H1 (cell line): Measurements from ENCODE around the gene ELOVL5. TPM values are rescaled to one million over a fixed set of nuclear protein-coding genes. Genes with fewer than 3 reads are reported as not detected.
"Not testable (repeated sequence)": the region's sequence is repeated elsewhere in the genome, so short reads cannot be mapped to it uniquely, and the experiment has no call there.

Experiments
- CTCF ChIA-PET: fragments of 300-600 bp; sonication (Branson Sonifier 250); formaldehyde crosslinking; loops from one replicate; lab custom pipeline; 2021; ENCODE audit not compliant: partially characterized antibody; lab: Charles Lee
- POLR2A ChIA-PET: fragments of 300-600 bp; sonication (Branson Sonifier 250); formaldehyde crosslinking; loops from one replicate; lab custom pipeline; 2021; ENCODE audit warnings: inconsistent platforms; ENCODE audit not compliant: partially characterized antibody; lab: Charles Lee
- DNase-seq, 2 experiments: peaks; one replicate each; pipeline versions ENCODE4 v3.0.0 to v3.0.0-alpha.2; 2010 to 2022; ENCODE audit warnings: low spot score in 2 of 2, low read depth in 1 of 2, mixed read lengths in 1 of 2
- FAIRE-seq: peaks from 2 replicates; lab custom pipeline; 2011; peaks lifted over from hg19 to GRCh38; lab: Jason Lieb, UNC
- H2AFZ ChIP-seq: 2 replicates; pipeline ENCODE4 v1.8.1; 2012; ENCODE audit warnings: low read length, inconsistent platforms
- H2AK5ac ChIP-seq: 2 replicates; pipeline ENCODE4 v1.6.1; 2013; ENCODE audit warnings: low read depth, low read length
- H2BK120ac ChIP-seq: replicated peaks from 2 replicates; pipeline ENCODE3; 2013; ENCODE audit warnings: low read depth, low read length, inconsistent platforms
- H2BK12ac ChIP-seq: 2 replicates; pipeline ENCODE4 v1.6.1; 2013; ENCODE audit warnings: low read depth, low read length
- H2BK15ac ChIP-seq: 2 replicates; pipeline ENCODE4 v1.6.1; 2013; ENCODE audit warnings: low read length
- H2BK20ac ChIP-seq: 2 replicates; pipeline ENCODE4 v1.6.1; 2013; ENCODE audit warnings: low read length
- H2BK5ac ChIP-seq: 2 replicates; pipeline ENCODE4 v1.6.1; 2013; ENCODE audit warnings: low read depth, low read length
- H3K14ac ChIP-seq: 2 replicates; pipeline ENCODE4 v1.6.1; 2013; ENCODE audit warnings: inconsistent platforms; ENCODE audit not compliant: insufficient read length
- H3K18ac ChIP-seq: 2 replicates; pipeline ENCODE4 v1.6.1; 2013; ENCODE audit warnings: low read length; ENCODE audit errors: extremely low read depth
- H3K23ac ChIP-seq: 2 replicates; pipeline ENCODE4 v1.6.1; 2013; ENCODE audit warnings: inconsistent platforms; ENCODE audit not compliant: insufficient read length
- H3K23me2 ChIP-seq: 2 replicates; pipeline ENCODE4 v1.6.1; 2013; ENCODE audit warnings: low read depth, low read length
- H3K27ac ChIP-seq: 2 replicates; pipeline ENCODE4 v1.6.1; 2011; ENCODE audit warnings: low read depth, low read length, inconsistent platforms
- H3K27me3 ChIP-seq, 4 experiments: replicated peaks in 1 of 4; 1 replicate in 1 of 4; 2 replicates in 3 of 4; pipeline versions ENCODE4 v1.6.1 to v1.8.1; 2011 to 2013; ENCODE audit warnings: low read length in 3 of 4, mild to moderate bottlenecking in 3 of 4, inconsistent platforms in 2 of 4, mixed read lengths in 2 of 4, moderate library complexity in 1 of 4; ENCODE audit not compliant: control insufficient read depth in 3 of 4, insufficient read depth in 3 of 4; ENCODE audit errors: extremely low read depth in 1 of 4
- H3K36me3 ChIP-seq, 4 experiments: 2 replicates each; pipeline versions ENCODE4 v1.6.1 to v1.8.1; 2011 to 2013; ENCODE audit warnings: mild to moderate bottlenecking in 4 of 4, low read length in 3 of 4, moderate library complexity in 2 of 4, control low read depth in 1 of 4, inconsistent platforms in 1 of 4; ENCODE audit not compliant: insufficient read depth in 4 of 4, control insufficient read depth in 2 of 4
- H3K4ac ChIP-seq: replicated peaks from 2 replicates; pipeline ENCODE3; 2013; ENCODE audit warnings: low read length, low read depth, mixed read lengths, inconsistent platforms; ENCODE audit not compliant: insufficient read length
- H3K4me1 ChIP-seq, 4 experiments: replicated peaks in 1 of 4; 1 replicate in 1 of 4; 2 replicates in 3 of 4; pipeline versions ENCODE4 v1.6.1 to v1.8.1; 2011 to 2013; ENCODE audit warnings: low read length in 3 of 4, inconsistent platforms in 2 of 4, mixed read lengths in 1 of 4; ENCODE audit not compliant: insufficient read depth in 4 of 4, control insufficient read depth in 3 of 4
- H3K4me2 ChIP-seq, 2 experiments: 2 replicates each; pipeline versions ENCODE4 v1.6.1 to v1.8.1; 2011 to 2013; ENCODE audit warnings: low read depth in 2 of 2, low read length in 2 of 2, control low read depth in 1 of 2, inconsistent platforms in 1 of 2, mild to moderate bottlenecking in 1 of 2; ENCODE audit not compliant: insufficient read depth in 1 of 2
- H3K4me3 ChIP-seq, 4 experiments: fragments of 200-600, 300-600 bp in 1 of 4; sonication (generic), shearing (Covaris generic), sonication (Bioruptor Twin) in 1 of 4; 2 replicates each; pipeline versions ENCODE4 v1.5.1 to v1.8.1; 2011 to 2016; ENCODE audit warnings: low read length in 4 of 4, low read depth in 3 of 4, control low read depth in 2 of 4, inconsistent platforms in 2 of 4, mild to moderate bottlenecking in 2 of 4, mixed read lengths in 1 of 4, moderate library complexity in 1 of 4; ENCODE audit not compliant: insufficient read depth in 2 of 4; ENCODE audit errors: extremely low read depth in 1 of 4
- H3K56ac ChIP-seq: replicated peaks from 2 replicates; pipeline ENCODE3; 2013; ENCODE audit warnings: low read depth, mild to moderate bottlenecking, mixed read lengths, low read length, inconsistent platforms; ENCODE audit not compliant: insufficient read length
- H3K79me1 ChIP-seq: 2 replicates; pipeline ENCODE4 v1.6.1; 2013; ENCODE audit warnings: low read depth, low read length, control low read depth
- H3K79me2 ChIP-seq, 2 experiments: 2 replicates each; pipeline versions ENCODE4 v1.6.1 to v1.8.1; 2012 to 2013; ENCODE audit warnings: low read length in 2 of 2, mild to moderate bottlenecking in 2 of 2, inconsistent platforms in 1 of 2; ENCODE audit not compliant: insufficient read depth in 2 of 2, control insufficient read depth in 1 of 2
- H3K9ac ChIP-seq, 4 experiments: replicated peaks in 1 of 4; 1 replicate in 1 of 4; 2 replicates in 3 of 4; pipeline versions ENCODE4 v1.6.1 to v1.8.1; 2011 to 2013; ENCODE audit warnings: low read depth in 3 of 4, low read length in 3 of 4, control low read depth in 2 of 4, mild to moderate bottlenecking in 2 of 4, moderate library complexity in 2 of 4, inconsistent platforms in 1 of 4; ENCODE audit errors: extremely low read depth in 1 of 4
- H3K9me3 ChIP-seq, 2 experiments: 2 replicates each; pipeline versions ENCODE4 v1.6.1 to v1.8.1; 2012 to 2013; ENCODE audit warnings: mild to moderate bottlenecking in 2 of 2, moderate library complexity in 2 of 2, control low read depth in 1 of 2, inconsistent platforms in 1 of 2, low read depth in 1 of 2, low read length in 1 of 2, mixed read lengths in 1 of 2; ENCODE audit not compliant: insufficient read depth in 2 of 2
- H4K20me1 ChIP-seq, 2 experiments: replicated peaks in 1 of 2; 2 replicates each; pipeline versions ENCODE3 to v1.8.1; 2011 to 2013; ENCODE audit warnings: inconsistent platforms in 2 of 2, low read length in 2 of 2, mild to moderate bottlenecking in 1 of 2; ENCODE audit not compliant: insufficient read depth in 2 of 2, control insufficient read depth in 1 of 2
- H4K5ac ChIP-seq: 2 replicates; pipeline ENCODE4 v1.6.1; 2013; ENCODE audit warnings: low read length, low read depth, mixed read lengths, inconsistent platforms; ENCODE audit not compliant: insufficient read length
- H4K8ac ChIP-seq: 2 replicates; pipeline ENCODE4 v1.8.0; 2013; ENCODE audit warnings: mild to moderate bottlenecking, moderate library complexity, low read length, inconsistent platforms; ENCODE audit not compliant: insufficient read depth; ENCODE audit errors: extremely low read depth
- H4K91ac ChIP-seq: replicated peaks from 2 replicates; pipeline ENCODE3; 2013; ENCODE audit warnings: low read length, mixed read lengths, inconsistent platforms; ENCODE audit not compliant: insufficient read length
- RAD21 ChIP-seq, 2 experiments: IDR thresholded peaks in 1 of 2; conservative IDR thresholded peaks in 1 of 2; 2 replicates each; pipeline ENCODE4 v1.6.1; 2011; ENCODE audit warnings: low read depth in 2 of 2, low read length in 2 of 2, improper control_type of control experiment in 1 of 2, inconsistent platforms in 1 of 2, mild to moderate bottlenecking in 1 of 2, moderate library complexity in 1 of 2
- SAP30 ChIP-seq: fragments of 300-600 bp; sonication (generic); IDR thresholded peaks from 2 replicates; pipeline ENCODE4 v1.7.1; 2012; ENCODE audit warnings: low read length, moderate library complexity, mild to moderate bottlenecking, inconsistent platforms; ENCODE audit not compliant: insufficient read depth, insufficient replicate concordance
- SP1 ChIP-seq: IDR thresholded peaks from 2 replicates; pipeline ENCODE4 v1.6.1; 2011; ENCODE audit warnings: low read depth, low read length
- SUZ12 ChIP-seq: fragments of 200-600 bp; sonication (generic); IDR thresholded peaks from 2 replicates; pipeline ENCODE4 v1.6.1; 2012; ENCODE audit warnings: mild to moderate bottlenecking, inconsistent platforms, low read length, moderate library complexity, mixed read lengths
- WGBS, 2 experiments: shearing (Covaris generic) in 1 of 2; methylation state at CpG; one replicate each; pipeline versions ENCODE4 v1.1.6 to v1.1.7; 2013 to 2015; ENCODE audit warnings: low lambda C conversion rate in 2 of 2, mixed read lengths in 2 of 2, inconsistent platforms in 1 of 2, low coverage in 1 of 2, missing lambda C conversion rate in 1 of 2; ENCODE audit not compliant: insufficient replicate concordance in 2 of 2, insufficient coverage in 1 of 2, insufficient read length in 1 of 2; ENCODE audit errors: extremely low coverage in 1 of 2, missing lambda C conversion rate in 1 of 2; 5-methylcytosine and 5-hydroxymethylcytosine counted together
- polyA plus RNA-seq, 7 experiments: library from polyadenylated mRNA; depleted of rRNA in 3 of 7; stranded (reverse) in 5 of 7; unstranded in 2 of 7; fragments of >200 nt in 5 of 7; fragments of 200-250 nt in 2 of 7; gene quantifications; 1 replicate in 5 of 7; 2 replicates in 1 of 7; 4 replicates in 1 of 7; pipeline versions ENCODE4 v1.2.1 to v1.2.3, GENCODE V29; 2011 to 2013; ENCODE audit warnings: missing spikeins in 2 of 7, mixed read lengths in 2 of 7
- total RNA-seq: library from RNA; stranded (reverse); fragmentation: NEBNext Ultra II Directional; extraction: Animal tissue kit (Norgen Biotek cat#: 25700); gene quantifications from 2 replicates; pipeline ENCODE4 v1.2.1, GENCODE V29; 2021
- TF ChIP-seq, protein P1 (sequence below): IDR thresholded peaks from 2 replicates; pipeline ENCODE4 v1.6.1; 2011; ENCODE audit warnings: low read length, improper control_type of control experiment
- TF ChIP-seq, protein P2 (sequence below): IDR thresholded peaks from 2 replicates; pipeline ENCODE4 v1.6.1; 2012; ENCODE audit warnings: low read length, inconsistent platforms

ELOVL5 gene
- total and polyA plus RNA-seq, 2 of the 8 experiments (the other 6 are each of a cell fraction or from before 2014, with no cell fraction given), result 113 to 156 TPM

DNA sequence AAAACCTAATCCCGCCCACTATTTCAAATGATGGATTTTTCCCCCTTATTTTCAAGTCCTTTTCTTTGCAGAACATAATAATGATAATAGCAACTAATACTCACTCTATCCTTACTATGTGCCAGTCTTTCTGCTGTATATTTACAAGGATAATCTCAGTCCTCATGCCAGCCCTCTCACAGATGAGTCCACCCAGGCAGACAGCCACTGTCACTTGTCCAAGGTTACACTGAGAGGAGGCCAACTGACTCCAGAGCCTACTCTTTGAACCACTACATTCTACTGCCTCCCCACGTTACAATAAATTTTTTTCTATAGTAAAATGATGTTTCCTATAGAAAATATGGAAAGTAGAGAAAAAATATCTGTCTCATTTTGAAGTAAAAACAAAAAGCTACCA, 30.9 kb downstream of the ELOVL5 start (continued):
- TF ChIP-seq RAD21 (IDR thresholded peaks at IDR 0.05 in 1 of 2, conservative IDR thresholded peaks at IDR 0.05 in 1 of 2; ENCODE audit: low read depth in 2 of 2, low read length in 2 of 2), result no peak
- TF ChIP-seq SUZ12, result no peak
- TF ChIP-seq, protein P1, sequence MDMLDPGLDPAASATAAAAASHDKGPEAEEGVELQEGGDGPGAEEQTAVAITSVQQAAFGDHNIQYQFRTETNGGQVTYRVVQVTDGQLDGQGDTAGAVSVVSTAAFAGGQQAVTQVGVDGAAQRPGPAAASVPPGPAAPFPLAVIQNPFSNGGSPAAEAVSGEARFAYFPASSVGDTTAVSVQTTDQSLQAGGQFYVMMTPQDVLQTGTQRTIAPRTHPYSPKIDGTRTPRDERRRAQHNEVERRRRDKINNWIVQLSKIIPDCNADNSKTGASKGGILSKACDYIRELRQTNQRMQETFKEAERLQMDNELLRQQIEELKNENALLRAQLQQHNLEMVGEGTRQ, result no peak
- TF ChIP-seq, protein P2, sequence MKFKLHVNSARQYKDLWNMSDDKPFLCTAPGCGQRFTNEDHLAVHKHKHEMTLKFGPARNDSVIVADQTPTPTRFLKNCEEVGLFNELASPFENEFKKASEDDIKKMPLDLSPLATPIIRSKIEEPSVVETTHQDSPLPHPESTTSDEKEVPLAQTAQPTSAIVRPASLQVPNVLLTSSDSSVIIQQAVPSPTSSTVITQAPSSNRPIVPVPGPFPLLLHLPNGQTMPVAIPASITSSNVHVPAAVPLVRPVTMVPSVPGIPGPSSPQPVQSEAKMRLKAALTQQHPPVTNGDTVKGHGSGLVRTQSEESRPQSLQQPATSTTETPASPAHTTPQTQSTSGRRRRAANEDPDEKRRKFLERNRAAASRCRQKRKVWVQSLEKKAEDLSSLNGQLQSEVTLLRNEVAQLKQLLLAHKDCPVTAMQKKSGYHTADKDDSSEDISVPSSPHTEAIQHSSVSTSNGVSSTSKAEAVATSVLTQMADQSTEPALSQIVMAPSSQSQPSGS, result no peak
- TF ChIP-seq SP1, result no peak
- TF ChIP-seq SAP30, result no peak

DNA sequence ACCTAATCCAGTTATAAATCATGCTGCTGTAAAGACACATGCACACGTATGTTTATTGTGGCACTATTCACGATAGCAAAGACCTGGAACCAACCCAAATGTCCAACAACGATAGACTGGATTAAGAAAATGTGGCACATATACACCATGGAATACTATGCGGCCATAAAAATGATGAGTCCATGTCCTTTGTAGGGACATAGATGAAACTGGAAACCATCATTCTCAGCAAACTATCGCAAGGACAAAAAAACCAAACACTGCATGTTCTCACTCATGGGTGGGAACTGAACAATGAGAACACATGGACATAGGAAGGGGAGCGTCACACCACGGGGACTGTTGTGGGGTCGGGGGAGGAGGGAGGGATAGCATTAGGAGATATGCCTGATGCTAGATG, 31.5 kb downstream of the ELOVL5 start:
- H2BK5ac ChIP-seq, H3K4me3 ChIP-seq, H2BK120ac ChIP-seq, H4K8ac ChIP-seq, H2BK20ac ChIP-seq, H2AFZ ChIP-seq, H3K27ac ChIP-seq, CTCF ChIA-PET, H4K5ac ChIP-seq, H3K27me3 ChIP-seq, FAIRE-seq, H2AK5ac ChIP-seq, H4K91ac ChIP-seq, H3K14ac ChIP-seq, DNase-seq, POLR2A ChIA-PET, H2BK12ac ChIP-seq, H2BK15ac ChIP-seq, H3K9me3 ChIP-seq, H3K4me2 ChIP-seq, H3K4ac ChIP-seq, H3K36me3 ChIP-seq, H3K9ac ChIP-seq, H3K23ac ChIP-seq, H3K18ac ChIP-seq, H3K4me1 ChIP-seq, H3K79me1 ChIP-seq, H3K23me2 ChIP-seq, H3K56ac ChIP-seq: not testable (repeated sequence)
- WGBS, 2 experiments, result 90% methylated on average over 8 of the region's 8 CpGs; no CpG with 5 or more reads in 1 of the 2 experiments
- peaks cover 6 to 19% of the 10 kb centered on the region in 2 experiments for H4K20me1 ChIP-seq
- H3K79me2 ChIP-seq, result peaks cover 15 to 92% of the 10 kb centered on the region in 2 experiments; a peak in 3 of 4 replicates
